Measurements from ENCODE around the gene DISC1. TPM values are rescaled to one million over a fixed set of nuclear protein-coding genes. Genes with fewer than 3 reads are reported as not detected.

DISC1 gene
- total and polyA plus RNA-seq, 8 donors = 0.42 to 6.6 (median 1.5) TPM

- no peaks in the 10 kb centered on the region for H3K4me1 ChIP-seq
- no peaks in the 10 kb centered on the region for H3K9me3 ChIP-seq
- TF ChIP-seq CTCF (IDR thresholded peaks at IDR 0.05) = no peak
- DNase-seq = no peak
- 56 to 69% methylated on average over 6 of the region's 6 CpGs for WGBS, 2 donors
- no peaks in the 10 kb centered on the region for H3K27me3 ChIP-seq
- no peak overlapping the region for H3K4me3 ChIP-seq
- no peaks in the 10 kb centered on the region for H3K36me3 ChIP-seq
- no peak overlapping the region for H3K27ac ChIP-seq
- no peak for ATAC-seq
- FAIRE-seq = no peak
- intact Hi-C loops (cut with DNase I) = no loop called here
These were observed 323.9 kb downstream of the DISC1 start for GRCh38 chr1:231950331-231951128.

GRCh38 chr1:231951374-231951773 is 324.8 kb downstream of the DISC1 start:
- Histone ChIP-seq H3K4me3 (no peak overlapping the region), H3K27ac (no peak overlapping the region), H3K9me3 (no peaks in the 10 kb centered on the region), H3K27me3 (no peaks in the 10 kb centered on the region), H3K36me3 (no peaks in the 10 kb centered on the region), H3K4me1 (no peaks in the 10 kb centered on the region)
- WGBS, 2 donors = 75 to 87% methylated on average over 3 of the region's 3 CpGs
- DNase-seq (no peak), FAIRE-seq (no peak), ATAC-seq (no peak)
- no peak for TF ChIP-seq CTCF (IDR thresholded peaks at IDR 0.05)
- intact Hi-C loops (cut with DNase I) = no loop called here

- no peak for FAIRE-seq
These were observed 325.6 kb downstream of the DISC1 start for GRCh38 chr1:231952154-231952553.

GRCh38 chr1:231953660-231954059 is 327.1 kb downstream of the DISC1 start:
- no peak for DNase-seq
- H3K27ac ChIP-seq = no peak overlapping the region
- no peak for ATAC-seq
- intact Hi-C loops (cut with DNase I) = no loop called here
- 70 to 74% methylated on average over 6 of the region's 6 CpGs for WGBS, 2 donors
- H3K36me3 ChIP-seq = no peaks in the 10 kb centered on the region
- no peaks in the 10 kb centered on the region for H3K4me1 ChIP-seq
- no peak overlapping the region for H3K4me3 ChIP-seq
- H3K9me3 ChIP-seq = no peaks in the 10 kb centered on the region
- H3K27me3 ChIP-seq = no peaks in the 10 kb centered on the region
- TF ChIP-seq CTCF (IDR thresholded peaks at IDR 0.05) = no peak
- no peak for FAIRE-seq

More at GRCh38 chr1:231952154-231952553, 325.6 kb downstream of the DISC1 start:
- intact Hi-C loops (cut with DNase I) = no loop called here
- DNase-seq (no peak), ATAC-seq (no peak)
- Histone ChIP-seq H3K27me3 (no peaks in the 10 kb centered on the region), H3K4me1 (no peaks in the 10 kb centered on the region), H3K9me3 (no peaks in the 10 kb centered on the region), H3K27ac (no peak overlapping the region), H3K4me3 (no peak overlapping the region), H3K36me3 (no peaks in the 10 kb centered on the region)
- WGBS, 2 donors = 19 to 45% methylated on average over 1 of the region's 1 CpG
- TF ChIP-seq CTCF (IDR thresholded peaks at IDR 0.05) = no peak

GRCh38 chr1:231954751-231955150 is 328.2 kb downstream of the DISC1 start:
- WGBS, 2 donors = 91% methylated on average over 3 of the region's 3 CpGs

More at GRCh38 chr1:231954751-231955150, 328.2 kb downstream of the DISC1 start:
- intact Hi-C loops (cut with DNase I) = no loop called here
- FAIRE-seq (no peak), DNase-seq (no peak), ATAC-seq (no peak)
- Histone ChIP-seq H3K9me3 (no peaks in the 10 kb centered on the region), H3K4me1 (no peaks in the 10 kb centered on the region), H3K27me3 (no peaks in the 10 kb centered on the region), H3K36me3 (no peaks in the 10 kb centered on the region), H3K27ac (no peak overlapping the region), H3K4me3 (no peak overlapping the region)
- TF ChIP-seq CTCF (IDR thresholded peaks at IDR 0.05) = no peak
